Astrocyte of the cerebellum (primary cell): ENCODE measurements around the gene ECM1.

Experiments used
- DNase-seq: peaks from one replicate; pipeline ENCODE4 v3.0.0-alpha.2; 2011; ENCODE audit warnings: low read depth
- H3K4me3 ChIP-seq: 2 replicates; pipeline ENCODE4 v1.5.1; 2011; ENCODE audit warnings: mild to moderate bottlenecking, low read depth, low read length, moderate library complexity
- in situ Hi-C: cut with HindIII; loops from 2 replicates; pipeline ENCODE4 v1.10.0; 2017; ENCODE audit warnings: low sequenced_read_pairs
- TF ChIP-seq, protein P1 (sequence below): IDR thresholded peaks from 2 replicates; pipeline ENCODE4 v1.5.1; 2012; ENCODE audit warnings: low read length, low read depth, moderate library complexity, mild to moderate bottlenecking; ENCODE audit errors: missing control alignments

ECM1 gene

DNA sequence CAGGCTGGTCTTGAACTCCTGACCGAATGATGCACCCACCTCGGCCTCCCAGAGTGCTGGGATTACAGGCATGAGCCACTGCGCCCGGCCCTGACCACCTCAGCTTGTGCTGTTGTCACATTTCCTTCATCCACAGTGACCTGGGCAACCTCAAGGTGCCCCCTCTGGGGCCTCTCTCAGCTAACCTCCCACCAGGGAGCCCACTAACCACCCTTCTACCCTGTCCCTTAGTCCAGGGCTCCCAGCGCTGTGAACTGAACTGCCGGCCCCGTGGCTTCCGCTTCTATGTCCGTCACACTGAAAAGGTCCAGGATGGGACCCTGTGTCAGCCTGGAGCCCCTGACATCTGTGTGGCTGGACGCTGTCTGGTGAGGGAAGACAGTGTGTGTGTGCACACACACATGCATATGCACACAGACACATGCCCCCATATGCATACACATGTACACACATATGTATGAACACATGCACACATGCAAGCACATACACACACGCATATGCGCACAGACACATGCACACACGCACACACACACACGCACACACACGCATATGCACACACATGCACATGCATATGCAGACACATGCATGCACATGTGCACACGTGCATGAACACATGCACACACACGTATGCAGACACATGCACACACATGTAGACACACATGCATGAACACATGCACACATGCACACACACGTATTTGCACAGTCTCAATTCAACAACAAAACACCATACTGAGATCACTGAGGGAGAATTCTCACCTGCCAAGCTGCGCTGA is 47.5 kb downstream of the ECM1 start:
- DNase-seq: no peak

DNA sequence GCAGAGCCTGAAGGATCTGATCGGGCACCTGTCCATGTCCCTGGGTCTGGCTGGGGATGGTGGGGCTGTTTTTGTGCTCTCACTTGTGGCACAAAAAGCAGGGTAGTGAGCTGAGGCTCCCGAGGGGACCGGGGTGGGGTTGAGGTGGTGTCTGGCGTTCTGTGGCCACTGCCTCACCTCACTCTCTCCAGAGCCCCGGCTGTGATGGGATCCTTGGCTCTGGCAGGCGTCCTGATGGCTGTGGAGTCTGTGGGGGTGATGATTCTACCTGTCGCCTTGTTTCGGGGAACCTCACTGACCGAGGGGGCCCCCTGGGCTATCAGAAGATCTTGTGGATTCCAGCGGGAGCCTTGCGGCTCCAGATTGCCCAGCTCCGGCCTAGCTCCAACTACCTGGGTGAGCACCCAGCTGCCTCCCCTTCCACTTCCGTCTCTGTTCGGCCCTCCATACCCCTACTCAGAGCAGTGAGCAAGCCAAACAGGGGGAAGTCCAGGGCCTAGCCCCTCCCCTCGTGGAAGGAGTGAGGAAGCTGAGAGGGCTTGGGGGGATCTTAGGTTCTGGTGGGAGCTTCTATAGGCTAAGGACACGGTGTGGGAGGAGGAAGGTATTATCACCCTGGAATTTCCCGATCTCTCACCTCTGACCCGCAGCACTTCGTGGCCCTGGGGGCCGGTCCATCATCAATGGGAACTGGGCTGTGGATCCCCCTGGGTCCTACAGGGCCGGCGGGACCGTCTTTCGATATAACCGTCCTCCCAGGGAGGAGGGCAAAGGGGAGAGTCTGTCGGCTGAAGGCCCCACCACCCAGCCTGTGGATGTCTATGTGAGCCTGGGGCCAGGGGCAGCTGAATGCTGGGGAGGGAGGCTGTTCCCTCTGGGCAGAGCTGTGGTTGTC is 48.3 kb downstream of the ECM1 start:
- TF ChIP-seq, protein P1, sequence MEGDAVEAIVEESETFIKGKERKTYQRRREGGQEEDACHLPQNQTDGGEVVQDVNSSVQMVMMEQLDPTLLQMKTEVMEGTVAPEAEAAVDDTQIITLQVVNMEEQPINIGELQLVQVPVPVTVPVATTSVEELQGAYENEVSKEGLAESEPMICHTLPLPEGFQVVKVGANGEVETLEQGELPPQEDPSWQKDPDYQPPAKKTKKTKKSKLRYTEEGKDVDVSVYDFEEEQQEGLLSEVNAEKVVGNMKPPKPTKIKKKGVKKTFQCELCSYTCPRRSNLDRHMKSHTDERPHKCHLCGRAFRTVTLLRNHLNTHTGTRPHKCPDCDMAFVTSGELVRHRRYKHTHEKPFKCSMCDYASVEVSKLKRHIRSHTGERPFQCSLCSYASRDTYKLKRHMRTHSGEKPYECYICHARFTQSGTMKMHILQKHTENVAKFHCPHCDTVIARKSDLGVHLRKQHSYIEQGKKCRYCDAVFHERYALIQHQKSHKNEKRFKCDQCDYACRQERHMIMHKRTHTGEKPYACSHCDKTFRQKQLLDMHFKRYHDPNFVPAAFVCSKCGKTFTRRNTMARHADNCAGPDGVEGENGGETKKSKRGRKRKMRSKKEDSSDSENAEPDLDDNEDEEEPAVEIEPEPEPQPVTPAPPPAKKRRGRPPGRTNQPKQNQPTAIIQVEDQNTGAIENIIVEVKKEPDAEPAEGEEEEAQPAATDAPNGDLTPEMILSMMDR: no peak
- H3K4me3 ChIP-seq: no peak overlapping the region
- DNase-seq: no peak
- in situ Hi-C loops: no loop called here

More for the DNA sequence above, 47.5 kb downstream of the ECM1 start:
- TF ChIP-seq, protein P1: no peak
- in situ Hi-C loops: no loop called here
- H3K4me3 ChIP-seq: no peak overlapping the region

DNA sequence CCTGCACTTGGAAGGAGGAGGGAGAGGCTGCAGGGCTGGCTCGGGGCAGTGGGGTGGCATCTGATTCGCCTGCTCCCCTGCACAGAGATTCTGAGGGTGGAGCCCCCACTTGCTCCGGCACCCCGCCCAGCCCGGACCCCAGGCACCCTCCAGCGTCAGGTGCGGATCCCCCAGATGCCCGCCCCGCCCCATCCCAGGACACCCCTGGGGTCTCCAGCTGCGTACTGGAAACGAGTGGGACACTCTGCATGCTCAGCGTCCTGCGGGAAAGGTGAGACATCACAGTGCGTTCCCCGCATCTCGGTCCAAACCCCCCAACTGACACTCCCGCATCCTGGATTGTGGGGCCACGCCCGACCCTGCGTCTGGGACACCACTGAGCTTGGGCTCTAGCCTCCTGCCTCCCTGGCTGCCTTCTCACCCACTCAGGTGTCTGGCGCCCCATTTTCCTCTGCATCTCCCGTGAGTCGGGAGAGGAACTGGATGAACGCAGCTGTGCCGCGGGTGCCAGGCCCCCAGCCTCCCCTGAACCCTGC is 49.2 kb downstream of the ECM1 start:
- no peak for DNase-seq
- TF ChIP-seq, protein P1: no peak
- no peak overlapping the region for H3K4me3 ChIP-seq
- in situ Hi-C loops: no loop called here

DNA sequence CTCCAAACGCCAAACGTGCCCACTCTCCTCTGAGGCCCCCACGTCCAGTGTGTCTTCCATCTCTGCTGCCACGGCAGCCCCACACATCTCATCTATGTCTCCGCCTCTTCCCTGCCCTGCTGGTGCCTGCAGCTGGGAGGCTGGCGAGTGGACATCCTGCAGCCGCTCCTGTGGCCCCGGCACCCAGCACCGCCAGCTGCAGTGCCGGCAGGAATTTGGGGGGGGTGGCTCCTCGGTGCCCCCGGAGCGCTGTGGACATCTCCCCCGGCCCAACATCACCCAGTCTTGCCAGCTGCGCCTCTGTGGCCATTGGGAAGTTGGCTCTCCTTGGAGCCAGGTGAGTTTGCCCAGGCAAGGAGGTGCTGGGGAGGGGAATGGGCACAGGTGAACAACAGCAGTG is 49.9 kb downstream of the ECM1 start:
- no peak overlapping the region for H3K4me3 ChIP-seq
- no peak for DNase-seq
- in situ Hi-C loops: no loop called here
- TF ChIP-seq, protein P1: no peak

DNA sequence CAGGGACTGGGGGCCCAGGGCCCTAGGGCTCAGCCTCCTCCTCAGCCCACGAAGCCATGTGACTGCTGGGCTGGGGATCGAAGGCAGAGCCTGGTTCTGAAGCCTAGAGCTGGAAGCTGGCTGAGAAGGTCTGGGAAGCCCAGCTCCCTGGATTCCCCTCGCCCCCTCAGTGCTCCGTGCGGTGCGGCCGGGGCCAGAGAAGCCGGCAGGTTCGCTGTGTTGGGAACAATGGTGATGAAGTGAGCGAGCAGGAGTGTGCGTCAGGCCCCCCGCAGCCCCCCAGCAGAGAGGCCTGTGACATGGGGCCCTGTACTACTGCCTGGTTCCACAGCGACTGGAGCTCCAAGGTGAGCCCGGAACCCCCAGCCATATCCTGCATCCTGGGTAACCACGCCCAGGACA is 50.4 kb downstream of the ECM1 start:
- TF ChIP-seq, protein P1: no peak
- in situ Hi-C loops: no loop called here
- H3K4me3 ChIP-seq: no peak overlapping the region
- DNase-seq: no peak

DNA sequence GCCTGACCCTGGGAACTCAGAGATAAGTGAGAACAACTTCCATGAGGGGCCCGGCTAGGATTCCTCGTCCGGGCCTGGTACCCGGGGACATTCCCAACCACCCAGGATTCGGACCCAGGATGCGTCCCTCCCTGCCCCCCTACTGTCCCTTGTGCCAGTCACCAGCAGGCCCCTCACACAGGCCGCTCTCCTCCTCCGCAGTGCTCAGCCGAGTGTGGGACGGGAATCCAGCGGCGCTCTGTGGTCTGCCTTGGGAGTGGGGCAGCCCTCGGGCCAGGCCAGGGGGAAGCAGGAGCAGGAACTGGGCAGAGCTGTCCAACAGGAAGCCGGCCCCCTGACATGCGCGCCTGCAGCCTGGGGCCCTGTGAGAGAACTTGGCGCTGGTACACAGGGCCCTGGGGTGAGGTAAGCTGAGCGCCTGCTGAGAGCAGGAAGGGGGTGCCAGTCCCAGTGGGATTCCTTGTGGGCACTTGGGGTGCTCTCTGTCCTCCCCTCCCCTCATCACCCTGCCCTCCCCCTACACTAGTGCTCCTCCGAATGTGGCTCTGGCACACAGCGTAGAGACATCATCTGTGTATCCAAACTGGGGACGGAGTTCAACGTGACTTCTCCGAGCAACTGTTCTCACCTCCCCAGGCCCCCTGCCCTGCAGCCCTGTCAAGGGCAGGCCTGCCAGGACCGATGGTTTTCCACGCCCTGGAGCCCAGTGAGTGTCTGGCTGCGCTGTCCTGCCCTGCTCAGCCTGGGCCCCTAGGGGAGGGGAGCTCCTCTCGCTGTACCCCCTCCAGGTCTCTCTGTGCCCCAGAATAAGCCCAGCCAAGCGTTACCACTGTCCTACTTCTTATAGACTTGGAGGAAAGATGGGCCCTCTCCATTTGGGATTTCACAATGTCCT is 51.1 kb downstream of the ECM1 start:
- H3K4me3 ChIP-seq: no peak overlapping the region
- TF ChIP-seq, protein P1: no peak
- DNase-seq: no peak
- in situ Hi-C loops: no loop called here
